ENCODE measurements around the gene PDE4B.

DNA sequence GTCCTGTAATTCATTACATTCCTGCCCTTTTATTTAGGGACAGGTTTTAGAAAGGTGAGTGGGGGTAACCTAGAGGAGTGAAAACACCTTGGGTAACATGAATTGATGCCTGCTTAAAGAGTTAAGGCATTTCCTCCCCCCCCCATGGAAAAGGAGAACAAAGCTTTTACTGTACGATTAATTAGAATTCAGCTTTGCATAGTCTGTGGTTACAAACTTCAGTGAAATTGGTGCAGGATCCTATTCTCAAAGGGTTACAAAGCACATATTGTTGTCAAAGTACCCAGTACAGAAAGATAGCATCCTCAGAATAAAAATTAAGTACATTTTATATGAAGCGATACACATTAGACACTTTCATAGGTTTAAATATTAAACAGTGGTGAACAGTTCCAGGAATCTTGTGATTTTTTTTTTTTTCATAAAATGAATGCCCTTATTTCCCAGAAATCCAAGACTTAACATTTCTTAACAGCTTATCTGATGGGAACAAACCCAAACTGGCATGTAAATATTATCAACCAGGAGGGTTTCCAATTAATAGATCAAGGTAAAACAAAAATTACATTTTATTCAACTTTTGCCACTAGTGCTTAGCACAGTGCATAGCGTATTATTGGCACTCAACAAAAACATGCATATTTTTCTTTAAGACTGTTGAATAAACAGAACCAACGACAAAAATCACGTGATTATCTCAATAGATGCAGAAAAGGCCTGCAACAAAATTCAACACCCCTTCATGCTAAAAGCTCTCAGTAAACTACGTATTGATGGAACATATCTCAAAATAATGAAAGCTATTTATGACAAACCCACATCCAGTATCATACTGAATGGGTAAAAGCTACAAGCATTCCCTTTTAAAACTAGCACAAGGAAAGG, 172.7 kb downstream of the PDE4B start:
- TF ChIP-seq, protein P1, sequence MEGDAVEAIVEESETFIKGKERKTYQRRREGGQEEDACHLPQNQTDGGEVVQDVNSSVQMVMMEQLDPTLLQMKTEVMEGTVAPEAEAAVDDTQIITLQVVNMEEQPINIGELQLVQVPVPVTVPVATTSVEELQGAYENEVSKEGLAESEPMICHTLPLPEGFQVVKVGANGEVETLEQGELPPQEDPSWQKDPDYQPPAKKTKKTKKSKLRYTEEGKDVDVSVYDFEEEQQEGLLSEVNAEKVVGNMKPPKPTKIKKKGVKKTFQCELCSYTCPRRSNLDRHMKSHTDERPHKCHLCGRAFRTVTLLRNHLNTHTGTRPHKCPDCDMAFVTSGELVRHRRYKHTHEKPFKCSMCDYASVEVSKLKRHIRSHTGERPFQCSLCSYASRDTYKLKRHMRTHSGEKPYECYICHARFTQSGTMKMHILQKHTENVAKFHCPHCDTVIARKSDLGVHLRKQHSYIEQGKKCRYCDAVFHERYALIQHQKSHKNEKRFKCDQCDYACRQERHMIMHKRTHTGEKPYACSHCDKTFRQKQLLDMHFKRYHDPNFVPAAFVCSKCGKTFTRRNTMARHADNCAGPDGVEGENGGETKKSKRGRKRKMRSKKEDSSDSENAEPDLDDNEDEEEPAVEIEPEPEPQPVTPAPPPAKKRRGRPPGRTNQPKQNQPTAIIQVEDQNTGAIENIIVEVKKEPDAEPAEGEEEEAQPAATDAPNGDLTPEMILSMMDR (conservative IDR thresholded peaks at IDR 0.05; ENCODE audit: low read depth, low read length): no peak
- TF ChIP-seq EZH2 (IDR thresholded peaks at IDR 0.05; ENCODE audit: low read length, unreplicated experiment): no peak

Data from PC-3 (cell line).